IPS DF 4.7 (cell line): Measurements from ENCODE around the gene TTC39B.

Experiments
- DNase-seq: peaks from one replicate; pipeline ENCODE4 v3.0.0-alpha.2; 2013; ENCODE audit warnings: low spot score; ENCODE audit errors: extremely low read depth

TTC39B gene

GRCh38 chr9:15304632-15305031, 2.4 kb downstream of the TTC39B start:
- no peak for DNase-seq

- DNase-seq = no peak
Measured at GRCh38 chr9:15300218-15300617, 6.8 kb downstream of the TTC39B start.

DNA sequence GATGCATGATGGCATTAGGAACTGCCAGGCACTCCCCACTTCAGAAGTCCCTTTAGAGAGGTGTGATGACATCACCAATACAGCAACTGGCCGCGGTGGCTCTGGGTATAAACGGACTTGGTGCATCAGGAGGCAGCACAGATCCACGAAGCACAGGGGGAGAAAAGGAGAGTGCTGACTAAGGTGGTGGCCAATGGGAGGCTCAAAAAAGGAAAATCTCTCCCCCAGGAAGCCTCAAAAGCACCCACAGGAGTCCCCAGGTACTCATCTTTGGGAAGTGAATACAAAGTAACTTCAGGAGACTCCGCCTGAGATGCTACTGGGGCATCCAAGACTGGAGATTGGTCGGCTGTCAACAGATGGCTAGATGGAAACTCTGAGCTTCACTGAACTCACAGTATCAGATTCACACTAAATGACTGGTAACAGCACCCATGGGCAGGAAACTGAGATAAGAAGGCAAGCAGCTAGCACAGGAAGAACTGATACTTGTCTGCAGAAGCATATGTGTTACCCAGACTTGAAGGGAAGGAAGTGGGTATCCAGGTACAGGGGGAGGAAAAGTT, 7.6 kb downstream of the TTC39B start:
- DNase-seq = no peak

- no peak for DNase-seq
Measured at GRCh38 chr9:15298362-15298761, 8.7 kb downstream of the TTC39B start.

- DNase-seq = no peak
Measured at GRCh38 chr9:15295761-15296405, 11.1 kb downstream of the TTC39B start.

DNA sequence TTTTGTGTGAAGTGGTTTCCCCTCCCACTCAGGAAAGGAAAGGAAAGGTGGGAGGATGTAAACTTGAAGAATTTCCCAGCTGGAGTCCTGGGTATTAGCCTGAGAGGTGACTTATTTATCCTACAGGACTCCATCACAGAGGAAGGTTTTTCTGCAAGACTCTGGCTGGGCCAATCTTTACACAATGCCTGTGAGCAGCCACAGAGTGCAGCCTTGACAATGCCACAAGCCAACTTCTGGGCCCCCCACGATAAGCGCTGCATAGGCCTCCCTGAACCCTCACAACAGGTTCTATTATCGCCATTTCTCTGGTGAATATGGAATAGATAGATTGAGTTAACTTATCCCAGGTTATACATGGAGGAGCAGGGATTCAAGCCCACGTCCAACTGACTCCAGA, 12.4 kb downstream of the TTC39B start:
- DNase-seq = no peak

DNA sequence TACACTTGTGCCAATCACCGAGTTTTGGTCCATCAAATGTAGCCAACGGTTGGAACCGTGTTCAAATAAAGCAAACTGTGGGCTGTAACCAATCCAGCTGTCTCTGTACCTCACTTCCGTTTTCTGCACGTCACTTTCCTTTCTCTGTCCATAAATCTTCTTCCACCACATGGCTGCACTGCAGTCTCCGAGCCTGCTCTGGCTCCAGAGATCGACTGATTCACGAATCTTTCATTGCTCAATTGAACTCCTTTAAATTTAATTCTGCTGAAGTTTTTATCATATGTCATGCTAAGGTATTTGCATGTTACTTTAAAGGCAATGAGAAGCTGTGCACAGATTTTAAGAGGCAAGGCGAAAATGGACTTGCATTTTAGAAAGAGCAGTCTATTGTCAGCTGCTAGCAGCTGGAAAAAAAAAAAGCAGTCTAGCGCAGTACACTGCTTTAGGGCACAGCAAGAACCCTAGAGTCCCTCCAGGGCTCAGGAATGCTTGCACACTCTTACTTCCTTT, 13.2 kb downstream of the TTC39B start:
- DNase-seq = no peak

- DNase-seq = no peak
Measured at GRCh38 chr9:15293084-15293483, 13.9 kb downstream of the TTC39B start.

DNA sequence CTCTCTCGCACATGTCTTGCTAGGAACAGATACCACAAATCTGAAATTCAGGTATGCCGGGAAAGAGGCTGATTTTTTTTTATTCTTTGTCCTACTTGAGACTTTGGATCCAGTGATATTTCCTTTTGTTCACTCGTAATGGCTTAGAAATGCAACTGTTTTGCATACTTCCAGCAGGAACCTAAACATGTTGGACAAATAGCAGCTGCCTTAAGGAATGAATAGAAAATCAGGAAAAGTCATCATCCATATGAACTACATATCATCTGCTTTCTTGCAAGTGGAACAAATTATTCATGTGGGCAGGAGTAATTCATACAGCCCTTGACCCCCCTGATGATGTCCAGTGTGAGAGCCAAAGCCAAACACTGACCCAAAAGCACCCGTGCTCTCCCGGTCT, 17.4 kb downstream of the TTC39B start:
- DNase-seq = no peak

DNA sequence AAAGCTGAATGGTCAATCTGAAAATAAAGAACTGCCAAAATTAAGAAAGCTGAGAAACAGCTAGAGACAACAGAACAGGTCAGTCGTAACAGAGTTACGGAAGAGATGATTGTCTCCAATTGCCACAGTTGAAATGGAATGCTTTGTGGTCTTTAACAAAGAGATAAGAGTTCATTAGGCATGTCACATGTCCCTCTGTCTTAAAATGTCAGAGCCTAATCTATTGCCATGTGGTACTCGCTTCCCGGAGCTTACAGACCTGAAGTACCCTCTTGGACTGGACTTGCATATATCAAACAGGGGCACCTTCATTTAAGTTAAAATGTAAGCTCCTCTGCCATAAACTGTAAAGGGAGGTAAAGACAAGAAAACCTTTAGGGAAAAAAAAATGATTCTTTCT, 19.7 kb downstream of the TTC39B start:
- no peak for DNase-seq

DNA sequence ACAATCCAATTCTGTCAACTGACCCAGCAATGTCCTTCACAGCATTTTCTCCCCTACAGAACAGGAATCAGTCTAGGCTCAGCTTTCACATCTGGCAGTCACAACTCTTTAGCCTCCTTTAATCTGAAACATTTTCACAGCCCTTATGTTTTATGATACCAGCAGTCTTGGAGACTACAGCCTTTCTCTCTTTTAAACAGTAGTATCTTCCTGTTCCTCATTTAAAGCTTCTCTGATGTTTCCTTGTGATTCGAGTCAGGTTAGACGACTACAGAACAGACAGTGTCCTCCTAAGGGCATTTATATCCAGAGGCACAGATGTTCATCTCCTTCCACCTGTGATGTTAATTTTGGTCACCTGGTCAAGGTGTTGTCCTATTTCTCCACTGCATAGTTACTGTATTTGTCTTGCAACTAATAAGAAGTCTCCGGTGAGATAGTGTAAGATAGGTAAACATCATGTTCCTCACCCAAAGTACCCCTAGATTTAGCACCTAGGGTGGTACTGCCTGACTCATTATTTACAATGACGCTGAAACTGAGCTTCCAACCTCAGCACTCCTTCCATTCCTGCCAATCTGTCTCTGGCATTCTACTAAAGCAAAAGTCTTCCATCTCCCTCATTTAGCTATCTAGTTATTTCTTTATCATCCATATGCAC, 20.7 kb downstream of the TTC39B start:
- no peak for DNase-seq

DNA sequence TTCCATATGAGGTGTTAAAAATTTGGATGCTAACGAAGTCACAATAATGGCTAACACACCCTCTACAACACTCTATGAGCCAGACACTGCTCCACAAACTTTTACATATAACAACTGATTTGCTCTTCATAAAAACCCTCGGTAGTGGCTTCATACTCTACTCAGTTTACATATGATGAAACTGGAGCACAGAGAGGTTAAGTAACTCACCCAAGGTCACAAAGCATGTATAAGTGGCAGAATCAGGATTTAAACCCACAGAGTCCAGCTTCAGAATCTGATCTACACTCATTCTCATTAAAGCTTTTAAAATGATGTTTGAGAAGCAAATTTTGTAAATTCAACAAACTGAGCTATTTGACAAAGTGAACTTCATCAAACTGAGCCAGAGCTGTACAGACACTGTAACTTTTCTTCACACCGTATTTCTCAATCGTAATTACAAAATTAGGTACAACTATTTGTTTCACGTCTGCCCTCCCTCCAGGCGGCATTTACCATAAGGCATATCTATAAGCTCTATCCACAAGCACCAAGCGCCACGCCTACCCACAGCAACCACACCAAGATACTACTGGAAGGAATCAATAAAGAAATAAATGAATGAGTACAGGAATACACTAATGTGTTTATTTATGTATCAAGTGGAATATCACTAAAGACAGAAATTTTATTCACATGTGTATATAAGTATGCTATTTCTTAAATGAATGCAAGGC, 24.3 kb downstream of the TTC39B start:
- DNase-seq = no peak

DNA sequence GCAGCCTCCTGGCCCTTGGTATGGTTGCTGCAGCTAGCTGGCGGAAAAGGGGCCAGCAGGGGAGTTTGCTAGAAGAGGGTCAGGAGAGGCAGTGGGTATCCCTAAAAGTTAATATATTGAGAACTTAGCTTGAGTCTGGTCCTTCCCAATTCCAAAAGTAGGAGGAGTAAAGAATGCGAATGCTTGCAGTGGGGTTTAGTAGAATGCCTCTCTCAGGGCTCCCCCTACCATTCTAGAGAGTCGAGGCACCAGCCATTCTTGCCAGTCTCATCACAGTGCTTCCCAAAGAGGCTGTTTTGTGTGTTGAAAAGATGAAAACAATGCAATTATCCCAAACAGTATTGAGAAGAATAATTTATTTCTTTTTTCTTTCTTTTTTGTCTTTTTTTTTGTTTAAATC, 26.4 kb downstream of the TTC39B start:
- DNase-seq = no peak

DNA sequence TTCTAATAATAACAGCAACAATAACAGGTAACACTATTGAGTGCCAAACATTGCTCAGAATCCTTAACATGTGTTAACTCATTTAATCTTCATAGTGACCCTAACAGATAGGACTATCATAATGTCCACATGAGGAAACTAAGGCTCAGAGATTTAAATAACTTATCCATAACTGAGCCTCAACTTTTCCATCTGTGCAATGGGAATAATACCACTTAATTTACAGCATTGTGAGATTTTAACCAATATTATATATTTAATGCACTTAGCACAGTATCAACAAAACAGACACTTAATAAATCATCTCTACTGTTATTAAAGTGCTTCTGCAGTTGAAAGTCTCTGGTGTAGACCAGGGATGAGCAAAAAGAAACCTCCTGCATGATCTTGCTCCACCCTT, 28.2 kb downstream of the TTC39B start:
- no peak for DNase-seq

DNA sequence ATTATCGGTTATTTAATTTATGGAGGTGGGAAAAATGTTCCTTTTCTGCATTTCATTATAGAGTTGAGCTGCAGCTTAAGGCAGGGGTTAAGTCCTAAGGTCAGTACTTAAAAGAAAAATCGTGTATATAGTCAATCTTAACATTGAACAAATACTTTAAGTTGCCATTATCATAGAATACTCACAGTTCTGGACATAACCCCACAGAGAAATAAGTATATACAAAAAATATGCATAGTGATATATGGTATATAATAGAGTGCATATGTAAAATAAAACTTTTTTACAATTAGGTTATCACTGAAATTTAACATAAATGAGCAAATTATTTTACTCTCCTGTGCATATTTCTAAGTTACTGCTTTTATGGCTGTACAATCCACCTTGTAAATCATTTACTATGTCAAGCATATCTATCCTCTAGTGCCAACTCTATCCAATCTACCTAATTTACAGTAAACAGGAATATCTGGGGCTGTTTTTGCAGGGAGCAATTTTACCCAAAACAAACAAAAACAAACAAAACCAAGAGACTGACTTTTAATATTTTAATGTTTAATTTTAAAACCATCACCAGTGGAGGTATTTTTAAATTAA, 28.8 kb downstream of the TTC39B start:
- DNase-seq = no peak

DNA sequence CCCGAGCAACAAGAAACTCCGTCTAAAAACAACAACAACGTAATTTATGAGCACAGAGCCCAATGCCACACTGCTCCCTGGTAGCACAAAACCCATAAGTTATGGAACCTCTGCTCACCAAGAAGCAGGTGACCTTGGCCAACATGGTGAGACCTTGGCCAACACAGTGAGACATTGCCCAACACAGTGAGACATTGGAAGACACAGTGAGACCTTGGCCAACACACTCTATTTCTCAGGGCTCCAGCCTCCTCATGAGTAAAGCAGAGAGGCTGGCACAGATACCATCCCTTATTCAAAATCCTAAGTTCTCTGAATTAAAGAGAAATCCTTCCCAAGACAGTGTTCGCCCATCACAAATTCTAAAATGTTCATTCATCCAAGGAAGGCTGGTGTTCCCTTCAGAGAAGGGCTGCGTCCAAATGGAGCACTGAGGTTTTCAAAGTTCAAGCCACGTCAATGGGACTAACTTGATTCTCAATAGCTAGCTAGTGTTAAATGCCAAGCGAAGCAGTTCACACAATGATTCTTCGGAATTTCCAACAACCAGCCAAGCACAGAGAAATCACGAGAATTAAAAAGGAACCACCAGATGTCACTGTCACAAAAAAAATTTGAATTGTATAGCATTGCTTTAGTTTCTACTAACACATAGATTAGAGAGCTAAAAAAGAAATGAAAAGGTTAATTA, 29.5 kb downstream of the TTC39B start:
- DNase-seq = no peak

GRCh38 chr9:15276328-15276938, 30.6 kb downstream of the TTC39B start:
- no peak for DNase-seq

GRCh38 chr9:15274425-15274824, 32.6 kb downstream of the TTC39B start:
- DNase-seq = no peak

GRCh38 chr9:15272377-15272928, 34.6 kb downstream of the TTC39B start:
- DNase-seq = no peak

GRCh38 chr9:15271403-15271802, 35.6 kb downstream of the TTC39B start:
- DNase-seq = no peak
